ENCODE data around the gene SLC16A1.
"Not testable (repeated sequence)": the region's sequence is repeated elsewhere in the genome, so short reads cannot be mapped to it uniquely, and the experiment has no call there.

Gene SLC16A1

GRCh38 chr1:112960384-112960783, 4.4 kb upstream of the SLC16A1 start:
- Histone ChIP-seq H3K36me3 (ENCODE audit: insufficient read depth, low read length) (no peaks in the 10 kb centered on the region), H4K20me1 (ENCODE audit: insufficient read depth, low read length, poor library complexity, severe bottlenecking) (peaks cover 9% of the 10 kb centered on the region), H2AFZ (ENCODE audit: low read length) (no peak overlapping the region), H3K4me2 (ENCODE audit: low read depth, low read length, poor library complexity, severe bottlenecking) (peak overlapping the region; percentile 41), H3K79me2 (ENCODE audit: insufficient read depth, low read length) (peaks cover 31% of the 10 kb centered on the region), H3K27me3 (ENCODE audit: insufficient read depth, low read length, poor library complexity, severe bottlenecking) (no peaks in the 10 kb centered on the region), H3K4me1 (ENCODE audit: insufficient read depth, low read length, poor library complexity, severe bottlenecking) (peaks cover 22% of the 10 kb centered on the region), H3F3A (ENCODE audit: low read depth) (no peaks in the 10 kb centered on the region), H3K4me3 (ENCODE audit: low read length, poor library complexity, severe bottlenecking) (peak overlapping the region; percentile 6), H3K9ac (ENCODE audit: low read depth, low read length, poor library complexity, severe bottlenecking) (no peak overlapping the region), H3K9me3 (ENCODE audit: insufficient read depth, low read depth, low read length) (no peaks in the 10 kb centered on the region), H3K9me2 (replicated peaks; ENCODE audit: low read depth, low read length) (no peaks in the 10 kb centered on the region)
- TF ChIP-seq, protein P1, sequence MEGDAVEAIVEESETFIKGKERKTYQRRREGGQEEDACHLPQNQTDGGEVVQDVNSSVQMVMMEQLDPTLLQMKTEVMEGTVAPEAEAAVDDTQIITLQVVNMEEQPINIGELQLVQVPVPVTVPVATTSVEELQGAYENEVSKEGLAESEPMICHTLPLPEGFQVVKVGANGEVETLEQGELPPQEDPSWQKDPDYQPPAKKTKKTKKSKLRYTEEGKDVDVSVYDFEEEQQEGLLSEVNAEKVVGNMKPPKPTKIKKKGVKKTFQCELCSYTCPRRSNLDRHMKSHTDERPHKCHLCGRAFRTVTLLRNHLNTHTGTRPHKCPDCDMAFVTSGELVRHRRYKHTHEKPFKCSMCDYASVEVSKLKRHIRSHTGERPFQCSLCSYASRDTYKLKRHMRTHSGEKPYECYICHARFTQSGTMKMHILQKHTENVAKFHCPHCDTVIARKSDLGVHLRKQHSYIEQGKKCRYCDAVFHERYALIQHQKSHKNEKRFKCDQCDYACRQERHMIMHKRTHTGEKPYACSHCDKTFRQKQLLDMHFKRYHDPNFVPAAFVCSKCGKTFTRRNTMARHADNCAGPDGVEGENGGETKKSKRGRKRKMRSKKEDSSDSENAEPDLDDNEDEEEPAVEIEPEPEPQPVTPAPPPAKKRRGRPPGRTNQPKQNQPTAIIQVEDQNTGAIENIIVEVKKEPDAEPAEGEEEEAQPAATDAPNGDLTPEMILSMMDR (conservative IDR thresholded peaks at IDR 0.05; ENCODE audit: low read length), result no peak
- TF ChIP-seq EZH2phosphoT487 (IDR thresholded peaks at IDR 0.05; ENCODE audit: borderline replicate concordance), result no peak

DNA sequence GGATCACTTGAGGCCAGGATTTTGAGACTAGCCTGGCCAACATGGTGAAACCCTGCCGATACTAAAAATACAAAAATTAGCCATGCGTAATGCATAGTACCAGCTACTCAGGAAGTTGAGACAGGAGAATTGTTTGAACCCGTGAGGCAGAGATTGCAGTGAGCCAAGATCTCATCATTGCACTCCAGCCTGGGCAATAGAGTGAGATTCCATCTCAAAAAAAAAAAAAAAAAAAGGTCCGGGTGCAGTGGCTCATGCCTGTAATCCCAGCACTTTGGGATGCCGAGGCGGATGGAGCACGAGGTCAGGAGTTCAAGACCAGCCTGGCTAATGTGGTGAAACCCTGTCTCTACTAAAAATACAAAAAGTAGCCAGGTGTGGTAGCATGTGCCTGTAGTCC, 2.2 kb upstream of the SLC16A1 start:
- not testable (repeated sequence) for H3K9me3 ChIP-seq (ENCODE audit: insufficient read depth, low read depth, low read length); H3K36me3 ChIP-seq (ENCODE audit: insufficient read depth, low read length); H3K9me2 ChIP-seq (replicated peaks; ENCODE audit: low read depth, low read length); H2AFZ ChIP-seq (ENCODE audit: low read length); H3K27me3 ChIP-seq (ENCODE audit: insufficient read depth, low read length, poor library complexity, severe bottlenecking); H3F3A ChIP-seq (ENCODE audit: low read depth)
- Histone ChIP-seq H4K20me1 (ENCODE audit: insufficient read depth, low read length, poor library complexity, severe bottlenecking) (peaks cover 27% of the 10 kb centered on the region), H3K9ac (ENCODE audit: low read depth, low read length, poor library complexity, severe bottlenecking) (peak overlapping the region; percentile 95), H3K4me3 (ENCODE audit: low read length, poor library complexity, severe bottlenecking) (peak overlapping the region; percentile 100), H3K4me2 (ENCODE audit: low read depth, low read length, poor library complexity, severe bottlenecking) (peak overlapping the region; percentile 85), H3K4me1 (ENCODE audit: insufficient read depth, low read length, poor library complexity, severe bottlenecking) (peaks cover 39% of the 10 kb centered on the region), H3K79me2 (ENCODE audit: insufficient read depth, low read length) (peaks cover 52% of the 10 kb centered on the region)

DNA sequence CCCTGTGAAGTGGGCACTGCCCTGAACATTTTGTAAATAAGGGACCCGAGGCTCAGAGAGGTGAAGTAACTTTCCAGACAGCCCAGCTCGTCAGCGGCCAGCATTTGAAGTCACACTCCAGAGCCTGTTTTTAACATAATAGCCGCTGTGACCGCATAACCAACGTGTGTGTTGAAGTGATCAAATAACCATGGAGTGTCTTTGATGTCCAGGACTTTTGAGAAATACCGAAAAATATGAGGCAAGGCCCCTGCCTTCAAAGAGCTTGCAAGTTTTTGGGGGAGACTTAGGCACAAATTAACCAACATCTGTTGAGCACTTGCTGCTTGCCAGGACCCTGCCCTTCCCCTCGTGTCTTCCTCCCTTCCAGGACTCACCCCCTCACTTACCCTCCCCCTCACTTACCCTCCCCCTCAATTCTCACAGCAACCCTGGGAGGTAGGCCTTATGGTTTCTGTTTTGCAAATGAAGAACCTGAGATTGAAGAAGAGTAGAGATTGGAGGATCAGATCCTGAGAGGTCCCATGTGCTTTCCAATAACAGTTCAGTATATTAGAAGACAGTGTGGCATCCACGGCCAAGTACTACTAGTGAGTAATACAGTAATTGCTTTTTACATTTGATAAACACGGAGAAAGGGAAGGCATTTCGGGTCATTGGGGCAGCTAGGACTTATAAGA, 1.3 kb upstream of the SLC16A1 start:
- Histone ChIP-seq H3K79me2 (ENCODE audit: insufficient read depth, low read length) (peaks cover 62% of the 10 kb centered on the region), H2AFZ (ENCODE audit: low read length) (peak overlapping the region; percentile 99), H3K9me2 (replicated peaks; ENCODE audit: low read depth, low read length) (no peaks in the 10 kb centered on the region), H3F3A (ENCODE audit: low read depth) (no peaks in the 10 kb centered on the region), H3K9me3 (ENCODE audit: insufficient read depth, low read depth, low read length) (no peaks in the 10 kb centered on the region), H3K4me1 (ENCODE audit: insufficient read depth, low read length, poor library complexity, severe bottlenecking) (peaks cover 45% of the 10 kb centered on the region), H3K9ac (ENCODE audit: low read depth, low read length, poor library complexity, severe bottlenecking) (peak overlapping the region; percentile 95), H3K4me3 (ENCODE audit: low read length, poor library complexity, severe bottlenecking) (peak overlapping the region; percentile 100), H3K4me2 (ENCODE audit: low read depth, low read length, poor library complexity, severe bottlenecking) (peak overlapping the region; percentile 85), H3K36me3 (ENCODE audit: insufficient read depth, low read length) (no peaks in the 10 kb centered on the region), H3K27me3 (ENCODE audit: insufficient read depth, low read length, poor library complexity, severe bottlenecking) (no peaks in the 10 kb centered on the region), H4K20me1 (ENCODE audit: insufficient read depth, low read length, poor library complexity, severe bottlenecking) (peaks cover 35% of the 10 kb centered on the region)
- TF ChIP-seq EZH2phosphoT487 (IDR thresholded peaks at IDR 0.05; ENCODE audit: borderline replicate concordance), result no peak
- TF ChIP-seq, protein P1 (conservative IDR thresholded peaks at IDR 0.05; ENCODE audit: low read length), result no peak
